GM19025 (cell line): Measurements from ENCODE around the gene NEK9.

Experiments used
- ATAC-seq: cut with Tn5 transposase; IDR thresholded peaks from one replicate; pipeline ENCODE4 v1.9.1; 2021; ENCODE audit warnings: mild to moderate bottlenecking, low read depth, moderate library complexity; ENCODE audit not compliant: unreplicated experiment

The NEK9 gene

GRCh38 chr14:75119056-75119455, 7.8 kb downstream of the NEK9 start:
- no peak for ATAC-seq

GRCh38 chr14:75113932-75114539, 12.8 kb downstream of the NEK9 start:
- no peak for ATAC-seq

DNA sequence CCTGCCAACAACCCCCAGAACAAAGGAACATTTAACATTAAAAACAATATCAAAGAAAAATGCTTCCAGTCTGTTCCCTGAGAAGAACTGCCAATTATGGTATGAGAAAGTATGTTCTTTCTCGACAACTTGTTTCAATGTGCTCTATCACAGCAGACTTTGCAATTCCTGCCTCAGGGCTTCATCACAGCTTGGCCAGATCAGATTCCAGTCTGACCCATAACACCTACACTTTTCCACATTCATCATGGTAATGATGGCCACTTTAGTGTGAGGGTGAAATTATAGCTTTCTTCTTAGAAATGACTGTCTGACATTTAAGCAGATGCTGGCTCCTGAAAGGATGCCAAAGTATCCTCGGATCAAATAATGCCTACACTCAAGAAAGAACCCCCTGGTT, 17.0 kb downstream of the NEK9 start:
- ATAC-seq: no peak

DNA sequence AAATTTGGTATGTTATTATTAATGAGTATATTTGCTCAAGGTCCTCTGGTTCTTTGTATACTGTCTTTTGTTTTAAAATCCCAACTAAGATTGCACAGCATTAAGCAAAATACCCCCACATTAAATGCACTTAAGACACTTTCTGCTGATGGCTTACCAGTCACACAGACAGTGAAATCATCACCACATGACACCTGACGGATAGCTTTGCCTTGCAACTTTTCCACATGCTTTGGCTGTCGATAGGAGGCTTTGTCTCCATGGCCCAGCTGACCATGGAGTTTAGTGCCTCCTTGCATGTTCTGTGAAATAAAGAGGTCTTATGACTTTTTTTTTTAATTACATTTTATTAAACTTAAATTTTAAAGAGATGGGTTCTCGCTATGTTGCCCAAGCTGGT, 19.7 kb downstream of the NEK9 start:
- no peak for ATAC-seq

DNA sequence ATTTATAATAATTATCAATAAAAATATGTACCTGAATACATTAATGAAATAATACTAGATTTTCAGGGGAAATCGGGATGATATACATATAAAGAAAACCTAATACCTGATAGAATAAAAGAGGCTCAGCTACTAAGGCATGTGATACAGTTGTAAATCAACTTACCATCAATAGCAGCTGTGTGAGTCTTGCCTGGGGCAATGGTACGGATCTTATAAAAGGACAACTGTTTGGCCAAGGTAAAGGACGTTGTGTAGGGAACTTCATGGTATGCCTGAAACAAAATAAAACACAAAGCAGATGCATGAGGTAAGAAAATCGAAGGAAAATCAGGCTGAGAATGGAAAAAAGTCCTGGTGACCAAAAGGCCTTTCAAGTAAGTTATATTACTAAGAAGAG, 25.4 kb downstream of the NEK9 start:
- ATAC-seq: no peak

GRCh38 chr14:75098682-75099081, 28.2 kb downstream of the NEK9 start:
- no peak for ATAC-seq

DNA sequence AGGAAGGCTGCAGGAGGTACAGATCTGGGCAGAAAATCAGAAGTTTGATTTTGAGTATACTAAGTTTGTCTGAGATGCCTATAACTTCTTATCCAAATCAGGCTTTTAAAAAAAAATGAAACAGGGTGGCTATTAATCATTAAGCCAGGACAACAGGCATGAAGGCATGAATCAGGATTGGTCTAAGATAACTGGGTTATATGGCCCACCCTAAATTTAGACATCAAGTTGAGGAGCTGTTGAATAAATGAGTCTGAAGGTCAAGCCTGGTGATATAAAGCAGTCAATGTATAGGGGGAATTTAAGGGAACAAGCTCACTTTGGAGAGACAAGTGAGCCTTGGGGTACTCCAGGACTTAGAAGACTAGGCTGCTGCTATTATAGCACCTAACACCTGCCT, 28.6 kb downstream of the NEK9 start:
- ATAC-seq: no peak

GRCh38 chr14:75096959-75097358, 29.9 kb downstream of the NEK9 start:
- ATAC-seq: no peak

DNA sequence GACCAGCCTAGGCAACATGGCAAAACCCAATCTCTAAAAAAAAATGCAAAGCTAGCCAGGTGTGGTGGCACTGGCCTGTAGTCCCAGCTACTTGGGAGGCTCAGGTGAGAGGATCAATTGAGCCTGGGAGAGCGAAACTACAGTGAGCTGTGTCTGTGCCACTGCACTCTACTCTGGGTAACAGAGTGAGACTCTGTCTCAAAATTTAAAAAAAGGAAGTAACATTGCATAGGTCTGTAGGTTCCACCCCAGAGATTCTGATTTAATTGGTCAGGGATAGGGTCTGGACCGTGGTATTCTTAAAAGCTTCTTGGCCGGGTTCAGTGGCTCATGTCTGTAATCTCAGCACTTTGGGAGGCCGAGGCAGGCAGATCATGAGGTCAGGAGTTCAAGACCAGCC, 31.2 kb downstream of the NEK9 start:
- no peak for ATAC-seq

DNA sequence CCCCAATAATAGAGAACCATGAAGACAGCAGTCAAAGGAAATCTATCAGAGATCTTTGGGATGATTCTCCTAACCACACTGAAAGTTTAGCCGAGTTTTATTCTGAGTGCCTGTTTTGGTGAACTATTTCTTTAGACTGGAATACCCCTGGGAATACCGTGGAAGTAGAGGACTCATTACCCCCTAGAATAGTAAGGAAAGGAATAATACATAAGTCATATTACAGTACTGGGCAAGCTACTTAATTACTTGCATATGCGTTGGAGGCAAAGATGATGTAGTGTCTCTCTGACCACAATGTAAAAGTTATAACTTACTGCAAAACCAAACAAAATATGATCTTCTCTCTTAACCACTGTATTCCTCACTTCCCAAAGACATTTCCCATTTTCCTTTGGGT, 32.0 kb downstream of the NEK9 start:
- ATAC-seq: no peak

DNA sequence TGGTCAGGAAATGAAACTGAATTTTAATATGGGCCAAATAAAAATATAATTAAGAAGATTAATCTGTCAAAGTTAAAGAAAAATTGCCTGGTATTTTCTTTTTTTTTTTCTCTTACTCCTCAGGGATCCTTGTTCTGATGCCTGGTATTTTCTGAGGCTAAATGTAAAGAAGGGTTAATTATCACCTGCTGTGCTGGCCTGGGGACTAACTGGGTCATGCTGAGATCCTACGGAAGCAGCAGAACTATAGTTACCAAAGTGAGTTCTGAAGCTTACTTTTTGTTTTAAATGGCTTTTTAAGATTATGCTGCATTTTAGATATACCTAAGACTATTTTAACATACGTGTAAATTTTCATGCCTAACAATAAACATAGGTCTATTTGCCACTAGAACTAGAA, 34.1 kb downstream of the NEK9 start:
- no peak for ATAC-seq

DNA sequence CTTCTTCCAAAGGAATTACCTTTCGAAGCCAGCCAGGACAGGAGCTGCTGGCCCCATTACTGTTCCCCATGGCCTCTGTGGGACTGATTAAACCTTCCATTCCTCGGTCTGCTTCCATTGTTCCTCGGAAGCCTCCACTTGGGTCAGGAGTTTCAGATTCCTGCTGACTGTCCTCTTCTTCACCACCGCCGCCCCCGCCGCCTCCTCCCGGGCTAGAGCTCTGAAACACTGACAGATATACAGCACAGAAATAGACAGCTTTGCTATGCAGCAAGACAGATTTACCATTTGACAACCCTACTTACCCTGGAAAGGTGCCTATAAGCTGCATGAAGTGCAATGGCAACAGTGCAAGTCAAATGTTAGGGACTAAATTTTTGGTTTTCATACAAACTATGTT, 35.6 kb downstream of the NEK9 start:
- ATAC-seq: no peak

DNA sequence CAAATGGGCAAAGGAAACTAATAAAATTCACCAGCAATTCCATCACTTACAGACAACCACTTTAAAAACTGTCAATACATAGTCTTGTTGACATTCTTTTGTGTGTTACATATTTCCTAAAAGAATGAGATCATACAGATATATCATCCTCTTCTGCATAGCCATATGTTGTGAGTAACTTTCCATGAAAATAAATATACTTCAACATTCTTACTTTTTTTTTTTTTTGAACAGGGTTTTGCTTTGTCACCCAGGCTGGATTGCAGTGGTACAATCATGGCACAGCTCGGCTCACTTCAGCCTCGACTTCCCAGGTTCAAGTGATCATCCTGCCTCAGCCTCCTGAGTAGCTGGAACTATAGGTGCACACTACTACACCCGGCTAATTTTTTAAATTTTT, 36.5 kb downstream of the NEK9 start:
- ATAC-seq: no peak

- ATAC-seq: no peak
Measured at GRCh38 chr14:75088566-75089373, 38.1 kb downstream of the NEK9 start.

GRCh38 chr14:75088153-75088552, 38.7 kb downstream of the NEK9 start:
- ATAC-seq: no peak

GRCh38 chr14:75084513-75084912, 42.3 kb downstream of the NEK9 start:
- no peak for ATAC-seq

- ATAC-seq: no peak
Measured at GRCh38 chr14:75083271-75083670, 43.6 kb downstream of the NEK9 start.

GRCh38 chr14:75081660-75082229, 45.1 kb downstream of the NEK9 start:
- ATAC-seq: no peak

- no peak for ATAC-seq
Measured at GRCh38 chr14:75079521-75079920, 47.3 kb downstream of the NEK9 start.

DNA sequence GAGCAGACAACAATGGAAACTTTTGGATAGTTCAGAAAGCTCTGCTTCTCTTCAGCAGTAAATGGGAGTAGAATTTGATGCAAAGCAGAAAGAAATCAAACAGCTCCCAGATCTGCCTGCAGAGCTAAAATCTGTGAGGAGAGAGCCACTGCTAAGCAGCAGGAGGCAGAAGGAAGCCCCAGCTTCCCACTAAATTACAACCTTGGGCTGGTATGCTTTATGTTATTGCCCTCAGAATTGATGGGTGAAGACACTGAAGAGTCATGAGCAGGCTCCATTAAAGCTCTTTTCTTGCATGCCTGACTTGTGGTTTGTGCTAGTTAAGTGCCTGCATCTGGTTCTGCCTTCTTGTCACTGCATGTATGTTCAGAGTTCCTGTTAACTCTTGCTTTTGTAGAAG, 49.1 kb downstream of the NEK9 start:
- ATAC-seq: no peak

- ATAC-seq: no peak
Measured at GRCh38 chr14:75070383-75070782, 56.5 kb downstream of the NEK9 start.

- no peak for ATAC-seq
Measured at GRCh38 chr14:75069811-75070145, 57.1 kb downstream of the NEK9 start.
